NCI-H1417 treated with DMSO at 0.1 percent for 48 hours (cell line): ENCODE results near the gene ATOX1.

Experiments used
- DNase-seq: peaks from one replicate; lab custom pipeline; 2025; lab: John Stamatoyannopoulos, UW

ATOX1 gene

GRCh38 chr5:151697452-151697851, 61.0 kb downstream of the ATOX1 start:
- DNase-seq: no peak

- DNase-seq: no peak
These were observed 61.9 kb downstream of the ATOX1 start for GRCh38 chr5:151696470-151697061.

GRCh38 chr5:151695464-151695863, 63.0 kb downstream of the ATOX1 start:
- DNase-seq: no peak

- DNase-seq: no peak
These were observed 64.4 kb downstream of the ATOX1 start for GRCh38 chr5:151694035-151694485.
